SIG-M5 (cell line): ENCODE results near the gene ELOA2.
"Not testable (repeated sequence)": the region's sequence is repeated elsewhere in the genome, so short reads cannot be mapped to it uniquely, and the experiment has no call there.

Source experiments
- DNase-seq: peaks from one replicate; lab custom pipeline; 2025; lab: John Stamatoyannopoulos, UW

The ELOA2 gene, protein sequence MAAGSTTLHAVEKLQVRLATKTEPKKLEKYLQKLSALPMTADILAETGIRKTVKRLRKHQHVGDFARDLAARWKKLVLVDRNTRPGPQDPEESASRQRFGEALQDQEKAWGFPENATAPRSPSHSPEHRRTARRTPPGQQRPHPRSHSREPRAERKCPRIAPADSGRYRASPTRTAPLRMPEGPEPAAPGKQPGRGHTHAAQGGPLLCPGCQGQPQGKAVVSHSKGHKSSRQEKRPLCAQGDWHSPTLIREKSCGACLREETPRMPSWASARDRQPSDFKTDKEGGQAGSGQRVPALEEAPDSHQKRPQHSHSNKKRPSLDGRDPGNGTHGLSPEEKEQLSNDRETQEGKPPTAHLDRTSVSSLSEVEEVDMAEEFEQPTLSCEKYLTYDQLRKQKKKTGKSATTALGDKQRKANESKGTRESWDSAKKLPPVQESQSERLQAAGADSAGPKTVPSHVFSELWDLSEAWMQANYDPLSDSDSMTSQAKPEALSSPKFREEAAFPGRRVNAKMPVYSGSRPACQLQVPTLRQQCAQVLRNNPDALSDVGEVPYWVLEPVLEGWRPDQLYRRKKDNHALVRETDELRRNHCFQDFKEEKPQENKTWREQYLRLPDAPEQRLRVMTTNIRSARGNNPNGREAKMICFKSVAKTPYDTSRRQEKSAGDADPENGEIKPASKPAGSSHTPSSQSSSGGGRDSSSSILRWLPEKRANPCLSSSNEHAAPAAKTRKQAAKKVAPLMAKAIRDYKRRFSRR

DNA sequence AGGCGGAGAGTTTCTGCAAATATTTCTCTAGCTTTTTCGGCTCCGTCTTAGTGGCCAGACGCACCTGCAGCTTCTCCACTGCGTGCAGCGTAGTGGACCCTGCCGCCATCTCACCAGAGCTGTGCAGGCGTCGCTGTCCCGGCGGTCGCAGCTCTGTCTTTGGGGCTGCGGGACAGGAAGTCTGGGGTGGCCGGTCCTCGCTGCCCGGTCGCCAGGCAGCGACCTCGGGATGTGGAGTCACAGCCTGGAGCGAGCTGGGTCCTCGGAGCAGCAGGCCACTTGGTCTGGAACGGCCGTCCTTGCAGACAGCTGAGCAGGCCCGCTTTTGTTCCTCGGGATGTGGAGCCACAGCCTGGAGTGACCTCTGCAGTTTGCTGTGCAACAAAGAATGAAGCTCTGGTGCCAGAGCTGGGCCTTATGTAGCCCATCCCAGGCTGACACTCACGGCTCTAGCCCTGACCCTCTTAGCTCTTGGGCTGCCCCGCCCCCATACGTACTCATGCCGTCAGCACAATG, at the start of gene ELOA2:
ELOA2 (minus strand) TSS at position 466 of the 516 bp plus-strand sequence; CDS start at position 109, 357 bp downstream.
- DNase-seq, result no peak

- DNase-seq, result no peak
These were observed 46.2 kb upstream of the ELOA2 start for GRCh38 chr18:47081578-47081977.

GRCh38 chr18:47080872-47081271, 45.5 kb upstream of the ELOA2 start:
- DNase-seq, result no peak

DNA sequence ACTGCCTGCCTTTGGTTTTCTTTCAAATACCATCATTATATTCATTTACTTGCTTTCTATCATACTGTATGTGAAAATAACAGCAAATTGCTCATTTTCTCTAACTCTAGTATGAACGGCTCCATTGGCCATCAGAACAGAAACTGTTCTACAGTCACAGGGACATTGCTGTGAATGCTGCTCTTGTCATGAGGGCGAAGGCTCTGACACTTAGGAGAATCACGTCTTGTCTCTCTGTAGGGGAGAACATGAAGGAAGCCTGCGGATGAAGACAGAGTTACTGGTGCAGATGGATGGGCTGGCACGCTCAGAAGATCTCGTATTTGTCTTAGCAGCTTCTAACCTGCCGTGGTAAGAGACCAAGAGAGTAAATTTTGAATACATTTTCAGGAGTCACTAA, 41.7 kb upstream of the ELOA2 start:
- no peak for DNase-seq

GRCh38 chr18:47075098-47075883, 39.9 kb upstream of the ELOA2 start:
- no peak for DNase-seq

- DNase-seq, result no peak
These were observed 32.2 kb upstream of the ELOA2 start for GRCh38 chr18:47067648-47068047.

DNA sequence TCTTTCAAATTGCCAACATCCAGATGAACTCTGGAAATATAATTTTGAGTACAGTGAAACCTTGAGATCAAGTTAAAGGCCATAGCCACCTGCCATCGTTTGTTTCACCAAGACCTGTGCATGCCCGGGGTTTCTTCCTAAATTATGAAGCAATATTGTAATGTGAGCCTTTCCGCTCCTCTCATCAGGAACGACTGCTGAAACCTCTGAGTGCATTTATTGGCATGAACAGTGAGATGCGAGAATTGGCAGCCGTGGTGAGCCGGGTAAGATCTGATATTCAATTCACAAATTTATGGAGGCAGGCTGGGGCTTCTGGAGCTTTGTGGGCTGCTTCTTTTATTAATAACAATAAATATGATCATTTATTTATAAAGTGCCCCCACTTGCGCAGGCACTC, 27.7 kb upstream of the ELOA2 start:
- no peak for DNase-seq

DNA sequence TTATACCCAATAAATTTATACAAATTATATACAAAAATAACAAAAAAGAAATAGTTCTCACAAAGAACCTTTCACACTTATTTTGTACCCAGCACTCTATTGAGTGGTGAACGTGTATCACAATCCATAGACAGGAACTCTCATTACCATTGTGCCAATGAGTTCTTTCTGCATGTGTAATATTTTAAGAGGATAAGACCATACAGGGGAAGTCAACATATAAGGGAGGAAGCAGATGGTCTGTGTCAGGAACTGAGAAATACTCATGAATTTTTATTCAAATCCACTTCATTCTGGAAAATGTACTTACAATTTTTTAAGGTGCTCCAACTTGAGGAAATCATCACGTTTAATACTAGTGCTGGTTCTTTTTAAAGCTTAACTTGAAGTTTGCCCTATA, 27.1 kb upstream of the ELOA2 start:
- no peak for DNase-seq

GRCh38 chr18:47054369-47054768, 18.9 kb upstream of the ELOA2 start:
- DNase-seq, result no peak

GRCh38 chr18:47050468-47050867, 15.0 kb upstream of the ELOA2 start:
- no peak for DNase-seq

DNA sequence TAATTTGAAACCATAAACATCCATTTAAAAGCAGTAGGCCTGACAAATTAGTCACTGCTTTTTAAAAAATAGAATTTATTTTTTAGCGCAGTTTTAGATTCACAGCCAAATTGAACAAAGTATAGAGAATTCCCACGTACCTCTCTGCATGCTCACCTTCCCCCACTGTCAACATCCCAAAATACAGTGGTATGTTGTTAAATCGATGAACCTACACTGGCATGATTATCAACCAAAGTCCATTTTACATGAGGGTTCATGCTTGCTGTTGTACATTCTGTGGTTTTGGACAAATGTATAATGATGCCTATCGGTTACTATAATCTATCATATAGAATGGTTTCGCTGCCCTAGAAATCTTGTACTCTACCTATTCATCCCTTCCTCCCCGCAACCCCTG, 5.6 kb upstream of the ELOA2 start:
- DNase-seq, result no peak

DNA sequence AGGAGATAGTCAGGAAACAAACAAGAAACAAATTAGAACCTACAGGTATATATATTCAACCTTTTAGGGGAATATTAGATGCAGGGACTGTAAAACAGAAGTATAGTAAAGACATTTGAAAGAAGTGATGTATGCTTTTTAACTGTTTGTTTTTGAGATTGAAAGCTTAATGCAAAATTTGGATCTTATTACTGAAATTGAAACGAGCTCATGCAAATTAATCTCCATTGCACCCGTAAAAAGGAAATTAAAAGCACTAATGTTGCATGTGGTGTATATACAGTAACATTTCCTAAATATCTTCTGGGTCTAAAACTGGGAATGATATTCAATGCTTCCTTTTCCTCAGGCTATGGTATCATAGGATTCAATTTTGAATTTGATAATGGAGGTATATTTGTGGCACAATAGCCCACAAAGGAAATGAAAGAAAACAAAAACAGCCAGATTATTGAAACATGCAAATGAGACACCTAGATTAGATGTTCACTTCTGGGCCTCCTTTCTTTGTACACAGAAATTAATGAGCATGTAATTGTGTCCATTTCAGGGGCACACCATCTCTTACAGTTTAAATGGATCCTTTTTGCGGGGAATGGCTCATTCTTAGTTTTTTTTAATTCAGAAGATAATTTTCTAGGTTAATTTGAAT, 1.6 kb upstream of the ELOA2 start:
- no peak for DNase-seq

GRCh38 chr18:47036298-47036874, 965 bp upstream of the ELOA2 start:
- DNase-seq, result no peak

GRCh38 chr18:47034591-47034990, 830 bp downstream of the ELOA2 start:
- not testable (repeated sequence) for DNase-seq

- no peak for DNase-seq
These were observed 2.5 kb downstream of the ELOA2 start for GRCh38 chr18:47032945-47033344.

DNA sequence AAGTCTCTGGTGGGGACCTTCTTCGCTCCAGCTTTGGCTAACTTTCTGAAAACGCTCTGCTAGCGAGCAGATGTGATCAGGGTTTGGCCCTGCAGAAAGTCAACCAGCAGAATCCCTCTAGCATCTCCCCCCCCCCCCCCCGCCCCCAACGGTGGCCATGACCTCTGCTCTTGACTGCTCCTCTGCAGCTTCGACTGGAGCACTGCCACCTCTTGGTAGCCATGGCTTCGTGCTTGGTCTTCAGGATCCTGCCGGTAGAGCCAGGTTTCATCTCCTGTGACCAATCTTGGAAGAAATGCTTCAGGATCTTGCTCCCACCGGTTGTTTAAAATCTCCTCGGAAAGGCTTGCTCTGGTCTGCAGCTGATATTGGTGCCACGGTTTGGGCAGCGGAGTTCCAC, 4.5 kb downstream of the ELOA2 start:
- not testable (repeated sequence) for DNase-seq

GRCh38 chr18:47029684-47030353, 5.6 kb downstream of the ELOA2 start:
- not testable (repeated sequence) for DNase-seq

DNA sequence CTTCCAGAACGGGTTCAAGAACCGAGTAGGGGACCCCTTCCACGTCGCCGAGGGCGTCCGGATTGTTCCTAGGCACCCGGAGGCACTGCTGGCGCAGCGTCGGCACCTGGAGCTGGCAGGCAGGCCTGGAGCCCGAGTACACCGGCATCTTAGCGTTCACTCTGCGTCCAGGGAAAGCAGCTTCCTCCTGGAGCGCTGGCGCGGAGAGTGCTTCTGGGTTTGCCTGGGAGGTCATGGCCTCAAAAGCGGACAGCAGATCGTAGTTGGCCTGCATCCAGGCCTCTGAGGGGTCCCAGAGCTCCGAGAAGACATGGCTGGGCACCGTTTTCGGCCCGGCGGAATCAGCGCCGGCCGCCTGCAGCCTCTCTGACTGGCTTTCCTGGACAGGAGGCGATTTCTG, 6.7 kb downstream of the ELOA2 start:
- not testable (repeated sequence) for DNase-seq

DNA sequence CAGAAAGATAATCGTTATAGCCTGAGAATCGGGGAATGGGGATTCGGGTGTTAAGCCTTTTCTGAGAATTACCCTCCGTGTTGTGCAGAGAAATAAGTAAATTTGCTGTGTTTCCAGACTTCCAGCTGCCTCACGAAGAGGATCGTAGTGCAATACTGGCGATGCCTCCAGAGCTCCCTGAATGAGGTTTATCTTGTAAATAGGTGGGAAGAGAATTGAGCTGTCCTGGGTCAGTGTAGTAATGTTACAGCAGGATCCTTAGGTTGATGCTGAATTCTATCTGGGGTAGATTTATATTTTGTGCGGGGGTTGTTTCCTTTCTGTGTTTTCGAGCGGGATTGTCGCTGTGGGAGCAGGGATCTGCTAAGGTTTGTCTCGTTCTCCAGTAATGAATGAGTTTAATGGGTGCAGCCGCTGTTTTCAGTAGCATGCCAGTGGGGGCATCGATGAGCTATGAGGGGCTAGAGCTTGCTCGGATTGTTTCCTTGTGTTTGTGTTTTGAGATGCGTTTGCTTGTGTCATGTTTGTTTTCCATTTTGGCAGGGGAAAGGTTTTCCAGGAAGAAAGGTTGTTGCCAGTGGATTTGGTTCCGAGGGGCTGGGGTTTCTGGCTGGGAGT, 9.8 kb downstream of the ELOA2 start:
- not testable (repeated sequence) for DNase-seq

DNA sequence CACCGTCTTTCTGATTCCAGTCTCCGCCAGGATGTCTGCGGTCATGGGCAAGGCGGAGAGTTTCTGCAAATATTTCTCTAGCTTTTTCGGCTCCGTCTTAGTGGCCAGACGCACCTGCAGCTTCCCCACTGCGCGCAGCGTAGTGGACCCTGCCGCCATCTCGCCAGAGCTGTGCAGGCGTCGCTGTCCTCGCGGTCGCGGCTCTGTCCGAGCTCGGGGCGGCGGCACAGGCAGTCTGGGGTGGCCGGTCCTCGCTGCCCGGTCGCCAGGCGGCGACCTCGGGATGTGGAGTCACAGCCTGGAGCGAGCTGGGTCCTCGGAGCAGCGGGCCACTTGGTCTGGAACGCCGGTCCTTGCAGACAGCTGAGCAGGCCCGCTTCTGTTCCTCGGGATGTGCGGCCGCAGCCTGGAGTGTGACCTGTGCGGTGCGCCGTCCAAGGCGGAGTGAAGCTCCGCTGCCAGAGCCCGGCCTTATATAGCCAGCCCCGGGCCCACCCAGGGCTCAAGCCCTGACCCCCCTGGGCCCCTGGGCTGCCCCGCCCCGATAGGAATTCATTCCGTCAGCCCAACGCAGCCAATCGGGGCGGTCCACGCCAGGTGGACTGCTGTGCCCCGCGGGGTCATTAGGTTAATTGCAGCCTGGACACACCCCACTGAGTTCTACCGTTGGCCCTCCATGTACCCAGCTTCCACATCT, 11.5 kb downstream of the ELOA2 start:
- DNase-seq, result not testable (repeated sequence)
